Astrocyte (in vitro differentiated cells and primary cell): Measurements from ENCODE around the gene KCNQ1. TPM values are rescaled to one million over a fixed set of nuclear protein-coding genes. Genes with fewer than 3 reads are reported as not detected.

Experiments
- DNase-seq: peaks from one replicate; pipeline ENCODE4 v3.0.0-alpha.2; 2010; ENCODE audit warnings: low read depth
- FAIRE-seq: peaks from 2 replicates; lab custom pipeline; 2011; peaks lifted over from hg19 to GRCh38; lab: Jason Lieb, UNC
- H2AFZ ChIP-seq: 2 replicates; pipeline ENCODE4 v1.6.0; 2012; ENCODE audit warnings: low read depth, low read length, inconsistent platforms
- H3K27ac ChIP-seq: 2 replicates; pipeline ENCODE4 v1.5.1; 2011; ENCODE audit warnings: low read depth, low read length, inconsistent platforms
- H3K27me3 ChIP-seq: 2 replicates; pipeline ENCODE4 v1.6.0; 2011; ENCODE audit warnings: low read length, inconsistent platforms; ENCODE audit not compliant: insufficient read depth
- H3K36me3 ChIP-seq: 2 replicates; pipeline ENCODE4 v1.5.1; 2011; ENCODE audit warnings: low read length, inconsistent platforms; ENCODE audit not compliant: insufficient read depth
- H3K4me1 ChIP-seq: 2 replicates; pipeline ENCODE4 v1.5.1; 2011; ENCODE audit warnings: low read length, inconsistent platforms; ENCODE audit not compliant: insufficient read depth
- H3K4me2 ChIP-seq: 2 replicates; pipeline ENCODE4 v1.6.0; 2012; ENCODE audit warnings: low read length, inconsistent platforms
- H3K4me3 ChIP-seq: 2 replicates; pipeline ENCODE4 v1.5.1; 2011; ENCODE audit warnings: low read depth, mild to moderate bottlenecking, low read length, inconsistent platforms; ENCODE audit not compliant: insufficient read depth
- H3K79me2 ChIP-seq: 2 replicates; pipeline ENCODE4 v1.6.0; 2012; ENCODE audit warnings: mild to moderate bottlenecking, low read length, inconsistent platforms; ENCODE audit not compliant: insufficient read depth
- H3K9ac ChIP-seq: 2 replicates; pipeline ENCODE4 v1.6.0; 2012; ENCODE audit warnings: mild to moderate bottlenecking, low read length, inconsistent platforms
- H3K9me3 ChIP-seq: 2 replicates; pipeline ENCODE4 v1.5.1; 2012; ENCODE audit warnings: low read depth, mild to moderate bottlenecking, low read length, inconsistent platforms; ENCODE audit not compliant: insufficient read depth
- H4K20me1 ChIP-seq: 2 replicates; pipeline ENCODE4 v1.6.0; 2012; ENCODE audit warnings: low read length, inconsistent platforms; ENCODE audit not compliant: insufficient read depth
- H3K27ac Mint-ChIP-seq: one replicate; pipeline ENCODE4 v1.8.0; 2021; ENCODE audit warnings: mild to moderate bottlenecking, mixed read lengths; ENCODE audit not compliant: unreplicated experiment
- H3K27me3 Mint-ChIP-seq: one replicate; pipeline ENCODE4 v1.8.0; 2021; ENCODE audit warnings: low read depth, mixed read lengths; ENCODE audit not compliant: unreplicated experiment
- H3K36me3 Mint-ChIP-seq: one replicate; pipeline ENCODE4 v1.8.0; 2021; ENCODE audit warnings: low read depth, mixed read lengths; ENCODE audit not compliant: unreplicated experiment
- H3K4me1 Mint-ChIP-seq: one replicate; pipeline ENCODE4 v1.8.0; 2021; ENCODE audit warnings: low read depth, mixed read lengths; ENCODE audit not compliant: unreplicated experiment
- H3K4me3 Mint-ChIP-seq: one replicate; pipeline ENCODE4 v1.8.0; 2021; ENCODE audit warnings: mild to moderate bottlenecking, moderate library complexity, mixed read lengths; ENCODE audit not compliant: unreplicated experiment
- H3K9me3 Mint-ChIP-seq: one replicate; pipeline ENCODE4 v1.8.0; 2021; ENCODE audit warnings: mild to moderate bottlenecking, mixed read lengths; ENCODE audit not compliant: unreplicated experiment
- CTCF ChIP-seq: IDR thresholded peaks from 2 replicates; pipeline ENCODE4 v1.5.1; 2011; ENCODE audit warnings: low read depth, mild to moderate bottlenecking, inconsistent platforms, low read length, moderate library complexity; ENCODE audit not compliant: insufficient read depth
- EZH2 ChIP-seq: IDR thresholded peaks from 2 replicates; pipeline ENCODE4 v1.6.1; 2012; ENCODE audit warnings: mild to moderate bottlenecking, low read length, inconsistent platforms; ENCODE audit not compliant: insufficient read depth
- total RNA-seq: library from RNA; stranded (reverse); gene quantifications from 2 replicates; pipeline ENCODE4 v1.2.1, GENCODE V29; 2021

The KCNQ1 gene
- total RNA-seq, 1 donor from 2014 or later: not detected

GRCh38 chr11:2451916-2452315, 7.1 kb downstream of the KCNQ1 start:
- peaks cover 8% of the 10 kb centered on the region for H3K9me3 Mint-ChIP-seq
- FAIRE-seq (no peak), DNase-seq (no peak)
- Histone ChIP-seq H3K4me2 (no peak overlapping the region), H3K27ac (no peak overlapping the region), H3K9ac (no peak overlapping the region), H3K9me3 (no peaks in the 10 kb centered on the region), H4K20me1 (no peaks in the 10 kb centered on the region), H3K79me2 (no peaks in the 10 kb centered on the region), H3K4me3 (no peak overlapping the region), H3K36me3 (no peaks in the 10 kb centered on the region), H2AFZ (no peak overlapping the region), H3K27me3 (peaks cover 4% of the 10 kb centered on the region), H3K4me1 (no peaks in the 10 kb centered on the region)
- peaks cover 82% of the 10 kb centered on the region for H3K27me3 Mint-ChIP-seq
- no peak overlapping the region for H3K27ac Mint-ChIP-seq
- no peaks in the 10 kb centered on the region for H3K36me3 Mint-ChIP-seq
- TF ChIP-seq CTCF: no peak
- no peak for TF ChIP-seq EZH2
- no peaks in the 10 kb centered on the region for H3K4me1 Mint-ChIP-seq
- no peak overlapping the region for H3K4me3 Mint-ChIP-seq

GRCh38 chr11:2452321-2453012, 7.7 kb downstream of the KCNQ1 start:
- DNase-seq (no peak), FAIRE-seq (no peak)
- Mint-ChIP-seq H3K27me3 (peaks cover 81% of the 10 kb centered on the region), H3K4me1 (no peaks in the 10 kb centered on the region), H3K4me3 (no peak overlapping the region), H3K9me3 (peaks cover 8% of the 10 kb centered on the region), H3K36me3 (no peaks in the 10 kb centered on the region), H3K27ac (no peak overlapping the region)
- H3K9me3 ChIP-seq: no peaks in the 10 kb centered on the region
- H3K27ac ChIP-seq: no peak overlapping the region
- no peak overlapping the region for H3K4me3 ChIP-seq
- no peaks in the 10 kb centered on the region for H3K4me1 ChIP-seq
- H3K36me3 ChIP-seq: no peaks in the 10 kb centered on the region
- H4K20me1 ChIP-seq: no peaks in the 10 kb centered on the region
- no peaks in the 10 kb centered on the region for H3K79me2 ChIP-seq
- H3K27me3 ChIP-seq: peaks cover 2% of the 10 kb centered on the region
- H3K4me2 ChIP-seq: no peak overlapping the region
- H2AFZ ChIP-seq: no peak overlapping the region
- no peak overlapping the region for H3K9ac ChIP-seq
- no peak for TF ChIP-seq CTCF
- no peak for TF ChIP-seq EZH2

- no peak overlapping the region for H3K4me3 ChIP-seq
- H3K9ac ChIP-seq: no peak overlapping the region
- Mint-ChIP-seq H3K9me3 (peaks cover 8% of the 10 kb centered on the region), H3K27me3 (peaks cover 82% of the 10 kb centered on the region), H3K27ac (no peak overlapping the region), H3K4me3 (no peak overlapping the region), H3K4me1 (no peaks in the 10 kb centered on the region), H3K36me3 (no peaks in the 10 kb centered on the region)
- H3K79me2 ChIP-seq: no peaks in the 10 kb centered on the region
- no peaks in the 10 kb centered on the region for H4K20me1 ChIP-seq
- peaks cover 4% of the 10 kb centered on the region for H3K27me3 ChIP-seq
- DNase-seq (no peak), FAIRE-seq (no peak)
- no peak overlapping the region for H3K4me2 ChIP-seq
- no peak overlapping the region for H2AFZ ChIP-seq
- H3K4me1 ChIP-seq: no peaks in the 10 kb centered on the region
- H3K9me3 ChIP-seq: no peaks in the 10 kb centered on the region
- no peaks in the 10 kb centered on the region for H3K36me3 ChIP-seq
- TF ChIP-seq CTCF (no peak), EZH2 (no peak)
- no peak overlapping the region for H3K27ac ChIP-seq
Observed at GRCh38 chr11:2453436-2453835, 8.6 kb downstream of the KCNQ1 start.
